Upper lobe of left lung (tissue), 4 donors: ENCODE results near the gene CDHR1.
"Not testable (repeated sequence)": the region's sequence is repeated elsewhere in the genome, so short reads cannot be mapped to it uniquely, and the experiment has no call there.

Experiments used
- CTCF ChIP-seq, 6 experiments: fragments of 450-650 bp in 4 of 6; fragments of 200-600 bp in 2 of 6; sonication (generic) in 2 of 6; IDR thresholded peaks; one replicate each; pipeline ENCODE4 v1.5.1; 2016 to 2019; ENCODE audit warnings: antibody characterized with exemption in 6 of 6
- EP300 ChIP-seq, 4 donors: sonication (generic); formaldehyde crosslinking; IDR thresholded peaks; one replicate each; pipeline ENCODE4 v1.5.1; 2017; ENCODE audit warnings: antibody characterized with exemption in 4 of 4, control low read depth in 2 of 4
- POLR2A ChIP-seq, 4 donors: fragments of 450-650 bp; IDR thresholded peaks; one replicate each; pipeline ENCODE4 v1.5.1; 2016 to 2017; ENCODE audit warnings: antibody characterized with exemption in 4 of 4, mild to moderate bottlenecking in 2 of 4
- POLR2AphosphoS5 ChIP-seq, 2 donors: sonication (generic); formaldehyde crosslinking; IDR thresholded peaks; one replicate each; pipeline ENCODE4 v1.5.1; 2017; ENCODE audit warnings: antibody characterized with exemption in 2 of 2

- TF ChIP-seq CTCF (IDR thresholded peaks at IDR 0.05) = peak in 4 of 6 experiments; percentile 40 to 65 (median 51)
- TF ChIP-seq POLR2A, EP300, POLR2AphosphoS5 (IDR thresholded peaks at IDR 0.05): not testable (repeated sequence)
These were observed 46.2 kb upstream of the CDHR1 start for GRCh38 chr10:84148006-84148597.
